ENCODE measurements around the gene KLHL20. TPM values are rescaled to one million over a fixed set of nuclear protein-coding genes. Genes with fewer than 3 reads are reported as not detected.
A peak's percentile ranks its signal among the peaks of the same experiment; 100 is the strongest.

The KLHL20 gene
- total RNA-seq, 1 experiment from 2014 or later: 46.4 TPM

DNA sequence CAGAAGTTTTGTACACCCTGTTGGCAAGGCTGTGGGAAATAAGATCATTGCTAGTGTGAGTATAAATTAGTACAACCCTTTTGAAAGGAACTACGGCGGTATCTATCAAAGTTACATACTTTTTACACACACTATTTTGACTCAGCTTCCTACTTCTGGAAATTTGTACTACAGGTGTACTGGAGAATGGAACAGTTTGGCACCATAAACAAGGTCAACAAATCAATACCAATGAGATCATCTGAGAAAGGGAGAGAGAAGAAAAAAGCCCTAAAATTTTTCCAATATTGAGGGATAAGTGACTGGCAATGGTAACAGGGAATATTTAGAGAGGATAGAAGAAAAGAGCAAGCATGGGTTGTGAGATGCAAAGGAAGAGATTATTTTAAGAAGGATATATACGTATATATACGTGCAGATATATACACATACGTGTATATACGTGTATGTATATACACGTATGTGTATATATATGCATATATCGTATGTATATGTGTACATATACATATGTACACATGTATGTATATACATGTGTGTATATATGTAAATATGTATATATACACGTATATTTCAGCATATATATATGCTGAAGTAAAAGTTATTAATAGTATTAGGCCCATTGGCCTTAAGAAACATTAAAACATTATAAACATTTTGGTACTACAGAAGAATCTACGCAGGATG lies 27.6 kb downstream of the KLHL20 start:
- POLR2A ChIA-PET (ENCODE audit: unreplicated experiment): interaction anchor here (0.7 kb wide), 1 partner anchor 8 kb away, joined by 4 read pairs; no protein-coding TSS in a partner anchor

DNA sequence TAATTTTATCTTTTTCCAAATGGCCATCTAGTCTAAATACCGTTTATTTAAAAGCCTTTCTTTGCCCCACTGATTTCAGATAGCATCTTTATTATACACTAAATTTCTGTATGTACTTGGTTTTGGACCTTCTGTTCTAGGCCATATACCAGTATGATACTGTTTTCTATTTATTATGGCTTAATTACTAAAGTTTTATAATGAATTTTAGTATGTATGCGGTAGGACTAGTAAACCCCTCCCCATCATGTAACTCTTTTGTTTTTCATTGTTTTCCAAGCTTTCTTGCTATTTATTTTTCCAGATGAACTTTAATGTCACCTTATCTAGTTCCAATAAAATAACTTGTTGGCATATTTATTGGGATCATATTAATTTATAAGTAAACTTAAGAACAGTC lies 29.9 kb downstream of the KLHL20 start:
- H3K9me2 ChIP-seq (replicated peaks; ENCODE audit: low read length): no peaks in the 10 kb centered on the region
- ATAC-seq (no peak), DNase-seq (no peak)
- CTCF ChIA-PET: no interaction called here
- no peaks in the 10 kb centered on the region for H3F3A ChIP-seq (ENCODE audit: low read length, unreplicated experiment)
- no peak for TF ChIP-seq CTCF (conservative IDR thresholded peaks at IDR 0.05; ENCODE audit: low read depth, low read length)
- TF ChIP-seq EZH2 (IDR thresholded peaks at IDR 0.05; ENCODE audit: low read length, unreplicated experiment): no peak
- no peak for TF ChIP-seq EZH2phosphoT487 (IDR thresholded peaks at IDR 0.05; ENCODE audit: borderline replicate concordance, low read length)
- H3K27me3 ChIP-seq (ENCODE audit: low read length): no peaks in the 10 kb centered on the region
- no peak overlapping the region for H3K4me3 ChIP-seq (ENCODE audit: low read length)
- H2AFZ ChIP-seq (ENCODE audit: low read length): no peak overlapping the region
- no peak overlapping the region for H3K4me2 ChIP-seq (ENCODE audit: low read length)
- H4K20me1 ChIP-seq (ENCODE audit: low read length): no peaks in the 10 kb centered on the region
- H3K4me1 ChIP-seq (ENCODE audit: insufficient read depth, low read length): peaks cover 8% of the 10 kb centered on the region
- no peaks in the 10 kb centered on the region for H3K9me3 ChIP-seq (ENCODE audit: low read length)
- peaks cover 16% of the 10 kb centered on the region; the same call in 1 of the 2 replicates for H3K36me3 ChIP-seq (ENCODE audit: low read depth, low read length)
- H3K9ac ChIP-seq (ENCODE audit: low read length): no peak overlapping the region
- no TSS peak for BruUV-seq (replicated peaks)
- intact Hi-C loops (cut with micrococcal nuclease): no loop called here
- H3K79me2 ChIP-seq (ENCODE audit: low read length): peaks cover 59% of the 10 kb centered on the region
- POLR2A ChIA-PET (ENCODE audit: unreplicated experiment): no interaction called here
- no peak overlapping the region for H3K27ac ChIP-seq (ENCODE audit: low read length)

More for the DNA sequence above, 27.6 kb downstream of the KLHL20 start:
- 0 out of 2 replicates have a peak, but pooled peaks cover 2% of the 10 kb centered on the region for H4K20me1 ChIP-seq (ENCODE audit: low read length)
- no peak overlapping the region for H2AFZ ChIP-seq (ENCODE audit: low read length)
- intact Hi-C loops (cut with micrococcal nuclease): no loop called here
- DNase-seq (no peak), ATAC-seq (no peak)
- no peaks in the 10 kb centered on the region for H3K9me2 ChIP-seq (replicated peaks; ENCODE audit: low read length)
- H3K27ac ChIP-seq (ENCODE audit: low read length): no peak overlapping the region
- no peaks in the 10 kb centered on the region for H3K9me3 ChIP-seq (ENCODE audit: low read length)
- H3K4me1 ChIP-seq (ENCODE audit: insufficient read depth, low read length): no peaks in the 10 kb centered on the region
- no peaks in the 10 kb centered on the region for H3K27me3 ChIP-seq (ENCODE audit: low read length)
- no peak overlapping the region for H3K9ac ChIP-seq (ENCODE audit: low read length)
- H3F3A ChIP-seq (ENCODE audit: low read length, unreplicated experiment): no peaks in the 10 kb centered on the region
- no peak overlapping the region for H3K4me3 ChIP-seq (ENCODE audit: low read length)
- peaks cover 16% of the 10 kb centered on the region; the same call in 1 of the 2 replicates for H3K36me3 ChIP-seq (ENCODE audit: low read depth, low read length)
- CTCF ChIA-PET: no interaction called here
- no peak overlapping the region for H3K4me2 ChIP-seq (ENCODE audit: low read length)
- TF ChIP-seq EZH2 (IDR thresholded peaks at IDR 0.05; ENCODE audit: low read length, unreplicated experiment): no peak
- no peak for TF ChIP-seq CTCF (conservative IDR thresholded peaks at IDR 0.05; ENCODE audit: low read depth, low read length)
- TF ChIP-seq EZH2phosphoT487 (IDR thresholded peaks at IDR 0.05; ENCODE audit: borderline replicate concordance, low read length): no peak
- peaks cover 80% of the 10 kb centered on the region for H3K79me2 ChIP-seq (ENCODE audit: low read length)
- BruUV-seq (replicated peaks): no TSS peak

GRCh38 chr1:173749137-173749536 lies 34.4 kb downstream of the KLHL20 start:
- Histone ChIP-seq H3K9ac (ENCODE audit: low read length) (no peak overlapping the region), H4K20me1 (ENCODE audit: low read length) (no peaks in the 10 kb centered on the region), H3K9me2 (replicated peaks; ENCODE audit: low read length) (no peaks in the 10 kb centered on the region), H3K4me3 (ENCODE audit: low read length) (no peak overlapping the region), H3K27ac (ENCODE audit: low read length) (no peak overlapping the region), H3K79me2 (ENCODE audit: low read length) (peaks cover 26% of the 10 kb centered on the region; the same call in 1 of the 2 replicates), H3K4me2 (ENCODE audit: low read length) (no peak overlapping the region), H2AFZ (ENCODE audit: low read length) (no peak overlapping the region), H3K27me3 (ENCODE audit: low read length) (no peaks in the 10 kb centered on the region), H3F3A (ENCODE audit: low read length, unreplicated experiment) (no peaks in the 10 kb centered on the region), H3K9me3 (ENCODE audit: low read length) (no peaks in the 10 kb centered on the region), H3K36me3 (ENCODE audit: low read depth, low read length) (peaks cover 16% of the 10 kb centered on the region; the same call in 1 of the 2 replicates), H3K4me1 (ENCODE audit: insufficient read depth, low read length) (peaks cover 8% of the 10 kb centered on the region)
- peak; percentile 55 for DNase-seq
- BruUV-seq (replicated peaks): no TSS peak
- POLR2A ChIA-PET (ENCODE audit: unreplicated experiment): no interaction called here
- no peak for TF ChIP-seq EZH2 (IDR thresholded peaks at IDR 0.05; ENCODE audit: low read length, unreplicated experiment)
- TF ChIP-seq EZH2phosphoT487 (IDR thresholded peaks at IDR 0.05; ENCODE audit: borderline replicate concordance, low read length): no peak
- intact Hi-C loops (cut with micrococcal nuclease): no loop called here
- ATAC-seq: peak; percentile 73
- CTCF ChIA-PET: no interaction called here
